Measurements from ENCODE around the gene SPDEF. TPM values are rescaled to one million over a fixed set of nuclear protein-coding genes. Genes with fewer than 3 reads are reported as not detected.

The SPDEF gene
- total RNA-seq, 1 donor = not detected

- H3K4me2 ChIP-seq (ENCODE audit: insufficient read depth, low read length) = no peak overlapping the region
- DNase-seq (ENCODE audit: insufficient read length, low spot score, missing footprints) = peak; percentile 71
- no peak overlapping the region for H2AFZ ChIP-seq (ENCODE audit: low read length)
- no peak overlapping the region for H3K4me3 ChIP-seq (ENCODE audit: insufficient read depth, low read length)
- H3K9me3 ChIP-seq (ENCODE audit: low read depth, low read length) = peaks cover 2% of the 10 kb centered on the region
- H3K27ac ChIP-seq (ENCODE audit: low read depth, low read length) = no peak overlapping the region
- H3K79me2 ChIP-seq (ENCODE audit: insufficient read depth, low read length) = no peaks in the 10 kb centered on the region
- no peaks in the 10 kb centered on the region for H3K4me1 ChIP-seq (ENCODE audit: insufficient read depth, low read length)
- TF ChIP-seq CTCF (IDR thresholded peaks at IDR 0.05; ENCODE audit: extremely low read depth, low read depth, low read length) = no peak
- no peaks in the 10 kb centered on the region for H4K20me1 ChIP-seq (ENCODE audit: insufficient read depth, low read length)
- H3K27me3 ChIP-seq (ENCODE audit: insufficient read depth, low read length) = no peaks in the 10 kb centered on the region
- H3K36me3 ChIP-seq (ENCODE audit: insufficient read depth, low read length) = no peaks in the 10 kb centered on the region
Observed at GRCh38 chr6:34559651-34560365, 3.7 kb upstream of the SPDEF start.

DNA sequence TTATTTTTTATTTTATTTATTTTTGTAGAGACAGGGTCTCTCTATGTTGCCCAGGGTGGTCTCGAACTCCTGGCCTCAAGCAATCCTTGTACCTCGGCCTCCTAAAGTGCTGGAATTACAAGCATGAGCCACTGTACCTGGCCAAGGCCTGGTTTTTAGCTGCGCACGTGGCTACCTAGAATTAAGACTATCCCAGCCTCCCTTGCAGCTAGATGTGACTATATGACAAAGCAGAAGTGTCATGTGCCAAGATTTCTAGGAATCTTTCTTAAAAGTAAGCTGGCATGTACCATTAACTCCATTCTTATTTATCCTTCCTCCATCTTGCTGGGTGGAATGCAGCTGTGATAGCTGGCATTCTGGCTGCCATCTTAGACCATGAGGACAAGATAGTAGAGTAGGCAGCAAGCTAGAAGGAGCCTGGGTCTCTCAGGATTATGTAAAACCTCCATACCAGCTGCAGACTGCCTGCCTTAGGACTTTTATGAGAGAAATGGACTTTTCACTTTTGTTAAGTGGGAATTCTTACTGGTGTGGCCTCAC lies 2.1 kb upstream of the SPDEF start:
- Histone ChIP-seq H2AFZ (ENCODE audit: low read length) (no peak overlapping the region), H3K36me3 (ENCODE audit: insufficient read depth, low read length) (no peaks in the 10 kb centered on the region), H3K79me2 (ENCODE audit: insufficient read depth, low read length) (no peaks in the 10 kb centered on the region), H4K20me1 (ENCODE audit: insufficient read depth, low read length) (no peaks in the 10 kb centered on the region), H3K4me1 (ENCODE audit: insufficient read depth, low read length) (no peaks in the 10 kb centered on the region), H3K9me3 (ENCODE audit: low read depth, low read length) (peaks cover 2% of the 10 kb centered on the region), H3K4me3 (ENCODE audit: insufficient read depth, low read length) (no peak overlapping the region), H3K27ac (ENCODE audit: low read depth, low read length) (no peak overlapping the region), H3K4me2 (ENCODE audit: insufficient read depth, low read length) (no peak overlapping the region), H3K27me3 (ENCODE audit: insufficient read depth, low read length) (no peaks in the 10 kb centered on the region)
- no peak for TF ChIP-seq CTCF (IDR thresholded peaks at IDR 0.05; ENCODE audit: extremely low read depth, low read depth, low read length)
- DNase-seq (ENCODE audit: insufficient read length, low spot score, missing footprints) = no peak

DNA sequence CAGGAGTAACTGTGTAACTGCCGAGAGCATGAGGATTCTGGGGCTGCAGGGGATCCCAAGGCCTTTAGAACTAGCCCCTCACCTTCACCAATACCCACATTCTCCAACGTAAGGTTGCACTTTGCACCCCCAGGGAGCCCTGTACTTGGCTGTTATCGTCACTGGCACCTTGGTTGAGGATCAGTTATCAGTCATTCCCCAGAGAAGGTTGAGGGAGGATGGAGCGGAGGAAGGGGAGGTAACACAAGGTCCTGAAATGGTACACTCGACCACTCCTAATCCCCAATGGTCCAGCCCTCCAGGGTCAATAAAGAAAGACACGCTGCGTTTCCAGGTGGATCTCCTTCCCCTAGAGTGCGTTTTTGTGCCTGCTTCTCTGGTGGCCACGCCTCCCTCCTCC lies 1.1 kb upstream of the SPDEF start:
- Histone ChIP-seq H3K4me2 (ENCODE audit: insufficient read depth, low read length) (no peak overlapping the region), H3K79me2 (ENCODE audit: insufficient read depth, low read length) (no peaks in the 10 kb centered on the region), H3K27ac (ENCODE audit: low read depth, low read length) (no peak overlapping the region), H3K4me3 (ENCODE audit: insufficient read depth, low read length) (no peak overlapping the region), H4K20me1 (ENCODE audit: insufficient read depth, low read length) (no peaks in the 10 kb centered on the region), H2AFZ (ENCODE audit: low read length) (no peak overlapping the region), H3K9me3 (ENCODE audit: low read depth, low read length) (peaks cover 2% of the 10 kb centered on the region), H3K27me3 (ENCODE audit: insufficient read depth, low read length) (no peaks in the 10 kb centered on the region), H3K36me3 (ENCODE audit: insufficient read depth, low read length) (no peaks in the 10 kb centered on the region), H3K4me1 (ENCODE audit: insufficient read depth, low read length) (no peaks in the 10 kb centered on the region)
- no peak for TF ChIP-seq CTCF (IDR thresholded peaks at IDR 0.05; ENCODE audit: extremely low read depth, low read depth, low read length)
- no peak for DNase-seq (ENCODE audit: insufficient read length, low spot score, missing footprints)

- no peak overlapping the region for H3K4me2 ChIP-seq (ENCODE audit: insufficient read depth, low read length)
- no peaks in the 10 kb centered on the region for H3K4me1 ChIP-seq (ENCODE audit: insufficient read depth, low read length)
- no peaks in the 10 kb centered on the region for H3K79me2 ChIP-seq (ENCODE audit: insufficient read depth, low read length)
- no peak for TF ChIP-seq CTCF (IDR thresholded peaks at IDR 0.05; ENCODE audit: extremely low read depth, low read depth, low read length)
- no peak overlapping the region for H3K27ac ChIP-seq (ENCODE audit: low read depth, low read length)
- H3K36me3 ChIP-seq (ENCODE audit: insufficient read depth, low read length) = no peaks in the 10 kb centered on the region
- H3K4me3 ChIP-seq (ENCODE audit: insufficient read depth, low read length) = no peak overlapping the region
- H2AFZ ChIP-seq (ENCODE audit: low read length) = no peak overlapping the region
- no peaks in the 10 kb centered on the region for H3K27me3 ChIP-seq (ENCODE audit: insufficient read depth, low read length)
- no peaks in the 10 kb centered on the region for H4K20me1 ChIP-seq (ENCODE audit: insufficient read depth, low read length)
- DNase-seq (ENCODE audit: insufficient read length, low spot score, missing footprints) = no peak
- peaks cover 2% of the 10 kb centered on the region for H3K9me3 ChIP-seq (ENCODE audit: low read depth, low read length)
Observed at GRCh38 chr6:34556493-34556892, 364 bp upstream of the SPDEF start.

Data from osteoblast (primary cell).